Sigmoid colon (tissue), 4 donors: ENCODE data around the gene BUD13.

ENCODE experiments used
- EP300 ChIP-seq, 4 donors: sonication (generic); formaldehyde crosslinking; IDR thresholded peaks; one replicate each; pipeline ENCODE4 v1.6.1; 2017; ENCODE audit warnings: antibody characterized with exemption in 4 of 4
- POLR2A ChIP-seq, 2 donors: fragments of 450-650 bp; IDR thresholded peaks; one replicate each; pipeline ENCODE4 v1.6.1; 2016; ENCODE audit warnings: antibody characterized with exemption in 2 of 2, mild to moderate bottlenecking in 2 of 2, moderate library complexity in 2 of 2
- TF ChIP-seq, protein P1 (sequence below), 4 experiments: fragments of 450-650 bp in 3 of 4; fragments of 200-600 bp in 1 of 4; IDR thresholded peaks; one replicate each; pipeline ENCODE4 v1.5.1; 2016 to 2019; ENCODE audit warnings: antibody characterized with exemption in 4 of 4, mild to moderate bottlenecking in 3 of 4, moderate library complexity in 2 of 4

DNA sequence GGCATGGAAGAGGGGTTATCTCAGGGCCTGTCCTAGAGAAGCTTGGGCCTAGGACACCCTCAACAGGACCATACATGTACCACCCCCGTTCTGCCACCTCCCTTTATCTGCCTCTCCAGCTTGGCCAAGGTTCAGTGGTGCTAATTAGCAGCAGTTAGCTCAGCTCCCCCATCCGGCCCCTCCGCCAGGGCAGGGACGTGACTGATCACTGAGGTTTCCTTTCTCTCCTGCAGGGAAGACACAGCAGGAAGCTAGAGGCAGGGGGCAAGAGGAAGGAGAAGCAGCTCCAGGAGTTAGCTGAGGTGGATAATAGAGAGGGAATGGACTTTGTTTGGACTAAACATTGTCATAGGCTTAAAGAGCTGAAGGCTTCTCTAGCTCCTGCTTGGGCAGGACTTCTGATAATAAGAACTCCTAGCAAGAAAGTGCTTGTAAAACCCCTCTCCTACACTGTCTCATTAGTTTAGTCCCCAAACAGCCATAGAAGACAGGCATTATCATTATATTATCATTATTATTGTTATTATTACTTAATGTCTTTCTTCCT lies 53.8 kb downstream of the BUD13 start:
- no peak for TF ChIP-seq POLR2A (IDR thresholded peaks at IDR 0.05)
- TF ChIP-seq, protein P1, sequence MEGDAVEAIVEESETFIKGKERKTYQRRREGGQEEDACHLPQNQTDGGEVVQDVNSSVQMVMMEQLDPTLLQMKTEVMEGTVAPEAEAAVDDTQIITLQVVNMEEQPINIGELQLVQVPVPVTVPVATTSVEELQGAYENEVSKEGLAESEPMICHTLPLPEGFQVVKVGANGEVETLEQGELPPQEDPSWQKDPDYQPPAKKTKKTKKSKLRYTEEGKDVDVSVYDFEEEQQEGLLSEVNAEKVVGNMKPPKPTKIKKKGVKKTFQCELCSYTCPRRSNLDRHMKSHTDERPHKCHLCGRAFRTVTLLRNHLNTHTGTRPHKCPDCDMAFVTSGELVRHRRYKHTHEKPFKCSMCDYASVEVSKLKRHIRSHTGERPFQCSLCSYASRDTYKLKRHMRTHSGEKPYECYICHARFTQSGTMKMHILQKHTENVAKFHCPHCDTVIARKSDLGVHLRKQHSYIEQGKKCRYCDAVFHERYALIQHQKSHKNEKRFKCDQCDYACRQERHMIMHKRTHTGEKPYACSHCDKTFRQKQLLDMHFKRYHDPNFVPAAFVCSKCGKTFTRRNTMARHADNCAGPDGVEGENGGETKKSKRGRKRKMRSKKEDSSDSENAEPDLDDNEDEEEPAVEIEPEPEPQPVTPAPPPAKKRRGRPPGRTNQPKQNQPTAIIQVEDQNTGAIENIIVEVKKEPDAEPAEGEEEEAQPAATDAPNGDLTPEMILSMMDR (IDR thresholded peaks at IDR 0.05): no peak
- no peak for TF ChIP-seq EP300 (IDR thresholded peaks at IDR 0.05)
